ENCODE data around the gene GALNTL6. TPM values are rescaled to one million over a fixed set of nuclear protein-coding genes. Genes with fewer than 3 reads are reported as not detected.

GALNTL6 gene
- total RNA-seq, 1 donor from 2014 or later: 1.7 TPM

- peaks cover 4% of the 10 kb centered on the region for H3K36me3 Mint-ChIP-seq
- peaks cover 18% of the 10 kb centered on the region for H3K9me3 Mint-ChIP-seq
- peaks cover 4% of the 10 kb centered on the region for H3K4me1 Mint-ChIP-seq (ENCODE audit: unreplicated experiment)
- no peak for TF ChIP-seq CTCF (conservative IDR thresholded peaks at IDR 0.05)
- no peak for DNase-seq (ENCODE audit: extremely low spot score, unreplicated experiment)
- no peak overlapping the region for H3K4me3 Mint-ChIP-seq
- H3K27ac Mint-ChIP-seq: no peak overlapping the region
- no peaks in the 10 kb centered on the region for H3K27me3 Mint-ChIP-seq
Observed at GRCh38 chr4:172706000-172706399, 892.8 kb downstream of the GALNTL6 start.

GRCh38 chr4:172707622-172708021 lies 894.4 kb downstream of the GALNTL6 start:
- H3K36me3 Mint-ChIP-seq: peaks cover 4% of the 10 kb centered on the region
- peaks cover 20% of the 10 kb centered on the region for H3K9me3 Mint-ChIP-seq
- peaks cover 3% of the 10 kb centered on the region for H3K27me3 Mint-ChIP-seq
- no peak for TF ChIP-seq CTCF (conservative IDR thresholded peaks at IDR 0.05)
- H3K4me1 Mint-ChIP-seq (ENCODE audit: unreplicated experiment): peaks cover 4% of the 10 kb centered on the region
- H3K4me3 Mint-ChIP-seq: no peak overlapping the region
- DNase-seq (ENCODE audit: extremely low spot score, unreplicated experiment): no peak
- H3K27ac Mint-ChIP-seq: no peak overlapping the region

DNA sequence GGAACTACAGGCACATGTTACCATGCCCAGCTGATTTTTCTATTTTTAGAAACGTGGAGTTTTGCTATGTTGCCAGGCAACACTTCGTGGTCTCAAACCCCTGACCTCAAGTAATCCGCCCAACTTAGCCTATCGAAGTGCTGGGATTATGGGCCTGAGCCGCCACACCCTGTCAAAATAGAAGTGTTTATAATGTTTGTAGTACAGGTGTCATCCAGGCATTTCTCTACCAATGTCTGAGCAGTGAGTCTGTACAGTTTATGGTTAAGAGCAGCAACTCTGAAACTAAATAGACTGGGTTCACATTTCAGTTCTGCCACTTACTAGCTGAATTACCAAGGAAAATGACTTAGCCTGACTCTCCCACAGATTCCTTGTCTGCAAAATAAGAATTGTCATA lies 895.0 kb downstream of the GALNTL6 start:
- peaks cover 4% of the 10 kb centered on the region for H3K4me1 Mint-ChIP-seq (ENCODE audit: unreplicated experiment)

DNA sequence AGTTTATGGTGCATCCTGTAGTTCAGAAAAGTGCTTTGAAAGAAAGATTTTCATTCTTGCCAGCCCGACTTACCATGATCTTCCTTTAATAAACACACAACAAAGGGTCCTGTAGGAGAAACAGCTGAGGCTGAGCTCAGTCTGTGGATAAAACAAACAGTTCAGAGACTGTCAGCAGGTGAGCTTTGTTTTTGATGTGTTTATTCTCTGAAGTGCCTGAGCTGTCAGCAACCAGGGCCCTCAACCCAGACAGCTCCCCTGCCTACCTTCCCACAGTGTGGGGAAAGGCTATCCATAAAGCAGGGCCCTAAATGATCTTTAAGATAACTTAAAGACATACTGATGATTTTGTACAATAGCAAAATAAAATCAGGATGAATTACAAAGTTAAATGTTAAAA lies 896.2 kb downstream of the GALNTL6 start:
- H3K9me3 Mint-ChIP-seq: peaks cover 9% of the 10 kb centered on the region
- H3K36me3 Mint-ChIP-seq: peaks cover 4% of the 10 kb centered on the region
- DNase-seq (ENCODE audit: extremely low spot score, unreplicated experiment): no peak
- TF ChIP-seq CTCF (conservative IDR thresholded peaks at IDR 0.05): no peak
- H3K4me1 Mint-ChIP-seq (ENCODE audit: unreplicated experiment): peaks cover 4% of the 10 kb centered on the region
- H3K27ac Mint-ChIP-seq: no peak overlapping the region
- H3K27me3 Mint-ChIP-seq: peaks cover 3% of the 10 kb centered on the region
- no peak overlapping the region for H3K4me3 Mint-ChIP-seq

More for the DNA sequence above, 895.0 kb downstream of the GALNTL6 start:
- H3K36me3 Mint-ChIP-seq: peaks cover 4% of the 10 kb centered on the region
- no peak for TF ChIP-seq CTCF (conservative IDR thresholded peaks at IDR 0.05)
- H3K9me3 Mint-ChIP-seq: peaks cover 20% of the 10 kb centered on the region
- DNase-seq (ENCODE audit: extremely low spot score, unreplicated experiment): no peak
- H3K27ac Mint-ChIP-seq: no peak overlapping the region
- no peak overlapping the region for H3K4me3 Mint-ChIP-seq
- peaks cover 3% of the 10 kb centered on the region for H3K27me3 Mint-ChIP-seq

DNA sequence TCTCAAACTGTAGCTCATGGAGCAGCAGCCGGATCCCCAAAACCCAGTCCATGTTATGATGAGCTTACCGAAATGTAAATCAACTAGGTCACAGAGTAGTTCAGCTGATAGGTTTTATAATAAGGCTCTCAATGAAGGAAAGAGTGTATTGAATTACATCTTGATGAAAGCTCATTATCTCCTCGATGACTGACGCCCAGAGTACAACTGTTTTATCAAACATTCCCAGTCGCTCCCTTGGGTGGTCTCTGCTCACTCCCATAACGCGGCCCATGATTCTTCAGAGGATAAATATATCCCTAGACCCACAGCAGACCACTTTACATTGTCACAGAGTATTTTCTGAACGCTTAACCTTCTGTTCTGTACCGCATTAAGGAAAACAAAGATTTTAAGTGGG lies 903.1 kb downstream of the GALNTL6 start:
- no peaks in the 10 kb centered on the region for H3K4me1 Mint-ChIP-seq (ENCODE audit: unreplicated experiment)
- H3K4me3 Mint-ChIP-seq: no peak overlapping the region
- H3K27ac Mint-ChIP-seq: no peak overlapping the region
- H3K9me3 Mint-ChIP-seq: peaks cover 3% of the 10 kb centered on the region
- DNase-seq (ENCODE audit: extremely low spot score, unreplicated experiment): no peak
- TF ChIP-seq CTCF (conservative IDR thresholded peaks at IDR 0.05): no peak
- peaks cover 3% of the 10 kb centered on the region for H3K27me3 Mint-ChIP-seq
- H3K36me3 Mint-ChIP-seq: no peaks in the 10 kb centered on the region

DNA sequence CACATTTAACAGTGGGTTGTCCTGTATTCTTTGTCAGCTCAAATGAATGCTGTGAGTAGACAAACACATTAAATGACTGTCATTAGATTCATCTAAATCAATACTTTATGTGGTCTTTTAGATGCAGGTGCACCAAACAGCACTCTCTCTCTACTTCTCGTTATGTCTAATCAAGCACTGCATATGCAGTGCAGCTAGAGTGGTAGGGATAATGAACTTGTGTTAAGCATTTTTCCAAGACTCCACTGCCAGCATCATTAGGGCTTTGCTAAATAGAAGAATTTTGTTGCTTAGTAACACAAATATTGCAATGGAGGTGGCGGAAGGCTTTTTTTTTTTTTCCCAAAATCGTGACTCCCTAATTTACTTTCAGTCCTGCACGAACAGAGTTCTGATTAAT lies 908.5 kb downstream of the GALNTL6 start:
- no peak for DNase-seq (ENCODE audit: extremely low spot score, unreplicated experiment)
- no peak for TF ChIP-seq CTCF (conservative IDR thresholded peaks at IDR 0.05)
- H3K27me3 Mint-ChIP-seq: no peaks in the 10 kb centered on the region
- H3K9me3 Mint-ChIP-seq: no peaks in the 10 kb centered on the region
- peaks cover 5% of the 10 kb centered on the region for H3K4me1 Mint-ChIP-seq (ENCODE audit: unreplicated experiment)
- H3K4me3 Mint-ChIP-seq: no peak overlapping the region
- no peaks in the 10 kb centered on the region for H3K36me3 Mint-ChIP-seq
- no peak overlapping the region for H3K27ac Mint-ChIP-seq
